H9 (cell line): Measurements from ENCODE around the gene TLR3. TPM values are rescaled to one million over a fixed set of nuclear protein-coding genes. Genes with fewer than 3 reads are reported as not detected.

Experiments used
- DNase-seq: peaks from one replicate; pipeline ENCODE4 v3.0.0-alpha.2; 2017
- H2AFZ ChIP-seq: one replicate; pipeline ENCODE4 v1.6.1; 2013; ENCODE audit warnings: mild to moderate bottlenecking, low read length, control low read depth, moderate library complexity
- H2AK5ac ChIP-seq: 2 replicates; pipeline ENCODE4 v1.6.1; 2013; ENCODE audit warnings: low read length, control low read depth, mixed read lengths; ENCODE audit not compliant: insufficient read length
- H2BK120ac ChIP-seq: one replicate; pipeline ENCODE4 v1.6.1; 2013; ENCODE audit warnings: low read depth, mild to moderate bottlenecking, low read length, control low read depth, inconsistent platforms; ENCODE audit not compliant: poor library complexity, severe bottlenecking
- H2BK12ac ChIP-seq: 2 replicates; pipeline ENCODE4 v1.6.1; 2013; ENCODE audit warnings: low read length, control low read depth, mixed read lengths, low read depth; ENCODE audit not compliant: insufficient read length
- H2BK15ac ChIP-seq: 2 replicates; pipeline ENCODE4 v1.6.1; 2013; ENCODE audit warnings: low read depth, low read length, control low read depth
- H2BK20ac ChIP-seq: one replicate; pipeline ENCODE4 v1.6.1; 2013; ENCODE audit warnings: low read depth, mild to moderate bottlenecking, low read length, control low read depth, inconsistent platforms; ENCODE audit not compliant: poor library complexity, severe bottlenecking
- H2BK5ac ChIP-seq: 2 replicates; pipeline ENCODE4 v1.6.1; 2013; ENCODE audit warnings: low read length, control low read depth, mixed read lengths; ENCODE audit not compliant: insufficient read length
- H3K14ac ChIP-seq: 2 replicates; pipeline ENCODE4 v1.6.1; 2013; ENCODE audit warnings: low read length, control low read depth; ENCODE audit not compliant: insufficient read depth
- H3K18ac ChIP-seq: 2 replicates; pipeline ENCODE4 v1.6.1; 2013; ENCODE audit warnings: low read depth, mild to moderate bottlenecking, mixed read lengths, low read length, control low read depth; ENCODE audit not compliant: insufficient read length
- H3K23ac ChIP-seq: 2 replicates; pipeline ENCODE4 v1.6.1; 2013; ENCODE audit warnings: low read length, control low read depth, mixed read lengths, low read depth; ENCODE audit not compliant: insufficient read length
- H3K23me2 ChIP-seq: 2 replicates; pipeline ENCODE4 v1.6.1; 2013; ENCODE audit warnings: low read depth, mild to moderate bottlenecking, mixed read lengths, low read length, control low read depth; ENCODE audit not compliant: insufficient read length, poor library complexity, severe bottlenecking
- H3K27ac ChIP-seq: 2 replicates; pipeline ENCODE4 v1.5.1; 2013; ENCODE audit warnings: low read length, control low read depth, mixed read lengths, low read depth; ENCODE audit not compliant: insufficient read length
- H3K27me3 ChIP-seq: 2 replicates; pipeline ENCODE4 v1.6.1; 2013; ENCODE audit warnings: low read length, control low read depth, inconsistent platforms; ENCODE audit not compliant: insufficient read depth
- H3K4ac ChIP-seq: 2 replicates; pipeline ENCODE4 v1.6.1; 2013; ENCODE audit warnings: low read depth, mild to moderate bottlenecking, control low read depth, inconsistent platforms, low read length, moderate library complexity
- H3K4me1 ChIP-seq: 2 replicates; pipeline ENCODE4 v1.6.1; 2013; ENCODE audit warnings: low read length, control low read depth, inconsistent platforms; ENCODE audit not compliant: insufficient read depth
- H3K4me2 ChIP-seq: 2 replicates; pipeline ENCODE4 v1.6.1; 2013; ENCODE audit warnings: low read length, control low read depth, mixed read lengths; ENCODE audit not compliant: insufficient read length, insufficient read depth
- H3K56ac ChIP-seq: 2 replicates; pipeline ENCODE4 v1.6.1; 2013; ENCODE audit warnings: low read depth, mild to moderate bottlenecking, mixed read lengths, low read length, control low read depth; ENCODE audit not compliant: insufficient read length
- H3K79me1 ChIP-seq: 2 replicates; pipeline ENCODE4 v1.6.1; 2013; ENCODE audit warnings: low read depth, mild to moderate bottlenecking, moderate library complexity, low read length, control low read depth, inconsistent platforms; ENCODE audit not compliant: insufficient read depth, poor library complexity, severe bottlenecking
- H3K79me2 ChIP-seq: 2 replicates; pipeline ENCODE4 v1.6.1; 2013; ENCODE audit warnings: low read length, control low read depth, inconsistent platforms; ENCODE audit not compliant: insufficient read depth
- H3K9ac ChIP-seq: 2 replicates; pipeline ENCODE4 v1.6.1; 2013; ENCODE audit warnings: low read length, control low read depth, mixed read lengths; ENCODE audit not compliant: insufficient read length; ENCODE audit errors: extremely low read depth
- H3K9me3 ChIP-seq: one replicate; pipeline ENCODE4 v1.6.1; 2013; ENCODE audit warnings: low read depth, low read length, inconsistent platforms; ENCODE audit not compliant: control insufficient read depth
- H3T11ph ChIP-seq: one replicate; pipeline ENCODE4 v1.6.1; 2013; ENCODE audit warnings: mild to moderate bottlenecking, low read length, control low read depth, inconsistent platforms
- H4K20me1 ChIP-seq: one replicate; pipeline ENCODE4 v1.6.1; 2013; ENCODE audit not compliant: control insufficient read depth, insufficient read length, insufficient read depth
- H4K5ac ChIP-seq: 2 replicates; pipeline ENCODE4 v1.6.1; 2013; ENCODE audit warnings: low read depth, mild to moderate bottlenecking, mixed read lengths, low read length, control low read depth; ENCODE audit not compliant: insufficient read length
- H4K8ac ChIP-seq: replicated peaks from 2 replicates; pipeline ENCODE4 v1.6.1; 2013; ENCODE audit warnings: low read length, control low read depth, mixed read lengths, low read depth; ENCODE audit not compliant: insufficient read length
- H4K91ac ChIP-seq: 2 replicates; pipeline ENCODE4 v1.6.1; 2013; ENCODE audit warnings: low read depth, mild to moderate bottlenecking, moderate library complexity, mixed read lengths, low read length, control low read depth; ENCODE audit not compliant: insufficient read length
- H3K27ac Mint-ChIP-seq, 3 experiments: 2 replicates in 2 of 3; 3 replicates in 1 of 3; pipeline ENCODE4 v1.8.0; 2020 to 2021; ENCODE audit warnings: mixed read lengths in 3 of 3, mild to moderate bottlenecking in 1 of 3, moderate library complexity in 1 of 3
- H3K27me3 Mint-ChIP-seq: 2 replicates; pipeline ENCODE4 v1.8.0; 2021; ENCODE audit warnings: low read depth, mild to moderate bottlenecking, moderate library complexity, mixed read lengths
- H3K36me3 Mint-ChIP-seq, 3 experiments: 2 replicates in 2 of 3; 3 replicates in 1 of 3; pipeline ENCODE4 v1.8.0; 2020 to 2021; ENCODE audit warnings: low read depth in 3 of 3, mixed read lengths in 3 of 3; ENCODE audit not compliant: insufficient read depth in 1 of 3
- H3K4me1 Mint-ChIP-seq, 2 experiments: 2 replicates each; pipeline ENCODE4 v1.8.0; 2020; ENCODE audit warnings: mixed read lengths in 2 of 2
- H3K4me3 Mint-ChIP-seq, 2 experiments: 2 replicates in 1 of 2; 3 replicates in 1 of 2; pipeline ENCODE4 v1.8.0; 2020 to 2021; ENCODE audit warnings: mild to moderate bottlenecking in 2 of 2, mixed read lengths in 2 of 2, moderate library complexity in 1 of 2
- H3K9me3 Mint-ChIP-seq, 2 experiments: 2 replicates in 1 of 2; 3 replicates in 1 of 2; pipeline ENCODE4 v1.8.0; 2020; ENCODE audit warnings: mild to moderate bottlenecking in 2 of 2, mixed read lengths in 2 of 2, moderate library complexity in 1 of 2
- WGBS: extraction: QIAGEN DNeasy Blood & Tissue Kit; methylation state at CpG from one replicate; pipeline ENCODE4 v1.1.7; 2013; ENCODE audit warnings: missing lambda C conversion rate, low lambda C conversion rate, mixed read lengths; ENCODE audit not compliant: insufficient read length; ENCODE audit errors: extremely low coverage; 5-methylcytosine and 5-hydroxymethylcytosine counted together
- total RNA-seq: library from RNA; stranded (reverse); gene quantifications from 2 replicates; pipeline ENCODE4 v1.2.1, GENCODE V29; 2021
- TF ChIP-seq, protein P1 (sequence below): fragments of 200-600 bp; sonication (generic); conservative IDR thresholded peaks from 3 replicates; pipeline ENCODE4 v1.8.0; 2021; ENCODE audit warnings: antibody characterized with exemption, mild to moderate bottlenecking

Gene TLR3
- total RNA-seq, 1 experiment from 2014 or later = 0.92 TPM

GRCh38 chr4:186036976-186037581 is 31.9 kb upstream of the TLR3 start:
- H3T11ph ChIP-seq = no peak overlapping the region
- TF ChIP-seq, protein P1, sequence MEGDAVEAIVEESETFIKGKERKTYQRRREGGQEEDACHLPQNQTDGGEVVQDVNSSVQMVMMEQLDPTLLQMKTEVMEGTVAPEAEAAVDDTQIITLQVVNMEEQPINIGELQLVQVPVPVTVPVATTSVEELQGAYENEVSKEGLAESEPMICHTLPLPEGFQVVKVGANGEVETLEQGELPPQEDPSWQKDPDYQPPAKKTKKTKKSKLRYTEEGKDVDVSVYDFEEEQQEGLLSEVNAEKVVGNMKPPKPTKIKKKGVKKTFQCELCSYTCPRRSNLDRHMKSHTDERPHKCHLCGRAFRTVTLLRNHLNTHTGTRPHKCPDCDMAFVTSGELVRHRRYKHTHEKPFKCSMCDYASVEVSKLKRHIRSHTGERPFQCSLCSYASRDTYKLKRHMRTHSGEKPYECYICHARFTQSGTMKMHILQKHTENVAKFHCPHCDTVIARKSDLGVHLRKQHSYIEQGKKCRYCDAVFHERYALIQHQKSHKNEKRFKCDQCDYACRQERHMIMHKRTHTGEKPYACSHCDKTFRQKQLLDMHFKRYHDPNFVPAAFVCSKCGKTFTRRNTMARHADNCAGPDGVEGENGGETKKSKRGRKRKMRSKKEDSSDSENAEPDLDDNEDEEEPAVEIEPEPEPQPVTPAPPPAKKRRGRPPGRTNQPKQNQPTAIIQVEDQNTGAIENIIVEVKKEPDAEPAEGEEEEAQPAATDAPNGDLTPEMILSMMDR = no peak
- no peak overlapping the region for H3K27ac ChIP-seq
- Mint-ChIP-seq H3K4me3 (no peak overlapping the region), H3K36me3 (peaks cover 25 to 53% (median 34%) of the 10 kb centered on the region in 3 experiments), H3K27ac (no peak overlapping the region), H3K4me1 (peaks cover 6 to 21% of the 10 kb centered on the region in 2 experiments), H3K9me3 (peaks cover 50 to 51% of the 10 kb centered on the region in 2 experiments), H3K27me3 (peaks cover 1% of the 10 kb centered on the region)
- no peak overlapping the region for H3K4me2 ChIP-seq
- no peak overlapping the region for H4K8ac ChIP-seq
- no peaks in the 10 kb centered on the region for H4K20me1 ChIP-seq
- no CpG with 5 or more reads among the region's 6 CpGs for WGBS
- no peak overlapping the region for H3K18ac ChIP-seq
- no peaks in the 10 kb centered on the region for H3K79me2 ChIP-seq
- no peak overlapping the region for H2AFZ ChIP-seq
- no peak overlapping the region for H2AK5ac ChIP-seq
- H2BK120ac ChIP-seq = no peak overlapping the region
- peaks cover 27% of the 10 kb centered on the region for H3K9me3 ChIP-seq
- no peak overlapping the region for H2BK5ac ChIP-seq
- H2BK12ac ChIP-seq = no peak overlapping the region
- no peak overlapping the region for H3K4ac ChIP-seq
- no peak overlapping the region for H4K91ac ChIP-seq
- H2BK15ac ChIP-seq = no peak overlapping the region
- H3K9ac ChIP-seq = no peak overlapping the region
- H2BK20ac ChIP-seq = no peak overlapping the region
- peaks cover 6% of the 10 kb centered on the region; the same call in 1 of the 2 replicates for H3K4me1 ChIP-seq
- no peak for DNase-seq
- no peaks in the 10 kb centered on the region for H3K79me1 ChIP-seq
- no peak overlapping the region for H4K5ac ChIP-seq
- no peak overlapping the region for H3K14ac ChIP-seq
- no peaks in the 10 kb centered on the region for H3K23me2 ChIP-seq
- no peak overlapping the region for H3K23ac ChIP-seq
- no peaks in the 10 kb centered on the region for H3K27me3 ChIP-seq
- no peak overlapping the region for H3K56ac ChIP-seq
